HepG2 (cell line): ENCODE results near the gene DCLRE1C. TPM values are rescaled to one million over a fixed set of nuclear protein-coding genes. Genes with fewer than 3 reads are reported as not detected.

Experiments used
- BRD4 ChIP-seq: sonication (generic); formaldehyde crosslinking; IDR thresholded peaks from 2 replicates; pipeline ENCODE4 v1.4.0; 2020; ENCODE audit warnings: missing genetic modification reagents
- HDAC1 ChIP-seq: sonication (generic); formaldehyde crosslinking; IDR thresholded peaks from 2 replicates; pipeline ENCODE4 v1.5.1; 2020; ENCODE audit warnings: mild to moderate bottlenecking, missing genetic modification reagents
- IKZF4 ChIP-seq: sonication (generic); formaldehyde crosslinking; IDR thresholded peaks from 2 replicates; pipeline ENCODE4 v1.5.1; 2020; ENCODE audit warnings: borderline replicate concordance, mild to moderate bottlenecking, low read depth, missing genetic modification reagents; ENCODE audit errors: not compliant biosample characterization
- LCORL ChIP-seq, 2 experiments: fragments of 450-650 bp in 1 of 2; sonication (generic) in 1 of 2; formaldehyde crosslinking in 1 of 2; IDR thresholded peaks; 2 replicates each; pipeline versions ENCODE4 v1.5.0 to v1.6.1; 2017 to 2020; ENCODE audit warnings: antibody characterized with exemption in 1 of 2, missing genetic modification reagents in 1 of 2
- SP2 ChIP-seq: sonication (generic); formaldehyde crosslinking; IDR thresholded peaks from 2 replicates; pipeline ENCODE4 v1.5.1; 2020; ENCODE audit warnings: mild to moderate bottlenecking, missing genetic modification reagents
- ZNF12 ChIP-seq: sonication (generic); formaldehyde crosslinking; IDR thresholded peaks from 2 replicates; pipeline ENCODE4 v1.5.0; 2020; ENCODE audit warnings: missing genetic modification reagents
- ZNF230 ChIP-seq: sonication (generic); formaldehyde crosslinking; IDR thresholded peaks from 2 replicates; pipeline ENCODE4 v1.4.0; 2020; ENCODE audit warnings: mild to moderate bottlenecking, missing genetic modification reagents
- ZNF251 ChIP-seq: sonication (generic); formaldehyde crosslinking; IDR thresholded peaks from 2 replicates; pipeline ENCODE4 v1.9.0; 2021; ENCODE audit warnings: mild to moderate bottlenecking, missing genetic modification reagents
- ZNF350 ChIP-seq: sonication (generic); formaldehyde crosslinking; IDR thresholded peaks from 2 replicates; pipeline ENCODE4 v1.4.0; 2020; ENCODE audit warnings: mild to moderate bottlenecking, low read depth, missing genetic modification reagents, borderline replicate concordance
- ZNF354B ChIP-seq: sonication (generic); formaldehyde crosslinking; IDR thresholded peaks from 2 replicates; pipeline ENCODE4 v1.8.0; 2022; ENCODE audit warnings: mild to moderate bottlenecking, missing genetic modification reagents
- ZNF790 ChIP-seq: sonication (generic); formaldehyde crosslinking; IDR thresholded peaks from 2 replicates; pipeline ENCODE4 v1.8.0; 2022; ENCODE audit warnings: missing genetic modification reagents, mild to moderate bottlenecking, borderline replicate concordance
- ZNF883 ChIP-seq: sonication (generic); formaldehyde crosslinking; IDR thresholded peaks from 2 replicates; pipeline ENCODE4 v1.5.1; 2020; ENCODE audit warnings: mild to moderate bottlenecking, missing genetic modification reagents; ENCODE audit errors: not compliant biosample characterization
- polyA plus RNA-seq, 8 experiments: library from polyadenylated mRNA; depleted of rRNA in 3 of 8; stranded (reverse) in 7 of 8; unstranded in 1 of 8; fragments of >200 nt; fragmentation: Illumina TruSeq in 4 of 8; extraction: Trizol in 4 of 8; gene quantifications; 2 replicates each; pipeline versions ENCODE4 v1.2.1 to v1.2.3, GENCODE V29; 2011 to 2016; ENCODE audit warnings: low read depth in 4 of 8, missing spikeins in 1 of 8, mixed read lengths in 1 of 8; ENCODE audit not compliant: insufficient read depth in 1 of 8
- total RNA-seq, 5 experiments: library from RNA; depleted of rRNA; stranded (reverse); fragments of >200 nt; fragmentation: Illumina TruSeq; extraction: Trizol; gene quantifications; 2 replicates each; pipeline ENCODE4 v1.2.3, GENCODE V29; 2016; ENCODE audit warnings: low read depth in 1 of 5
- TF ChIP-seq, protein P1 (sequence below): sonication (generic); formaldehyde crosslinking; IDR thresholded peaks from 2 replicates; pipeline ENCODE4 v1.4.0; 2020; ENCODE audit warnings: missing genetic modification reagents
- TF ChIP-seq, protein P2 (sequence below), 2 experiments: fragments of 450-650 bp in 1 of 2; sonication (generic) in 1 of 2; formaldehyde crosslinking in 1 of 2; IDR thresholded peaks; 2 replicates each; pipeline versions ENCODE4 v1.6.1 to v1.8.0; 2016 to 2022; ENCODE audit warnings: antibody characterized with exemption in 1 of 2, mild to moderate bottlenecking in 1 of 2, missing genetic modification reagents in 1 of 2
- TF ChIP-seq, protein P3 (sequence below): sonication (generic); formaldehyde crosslinking; IDR thresholded peaks from 2 replicates; pipeline ENCODE4 v1.8.0; 2022; ENCODE audit warnings: mild to moderate bottlenecking, missing genetic modification reagents, moderate library complexity
- TF ChIP-seq, protein P4 (sequence below): sonication (generic); formaldehyde crosslinking; IDR thresholded peaks from 2 replicates; pipeline ENCODE4 v1.5.1; 2020; ENCODE audit warnings: mild to moderate bottlenecking, moderate library complexity, missing genetic modification reagents

DCLRE1C gene
- total and polyA plus RNA-seq, 2 of the 13 experiments (the other 11 are each of a cell fraction or from before 2014, with no cell fraction given), result 3.0 to 10.3 TPM

DNA sequence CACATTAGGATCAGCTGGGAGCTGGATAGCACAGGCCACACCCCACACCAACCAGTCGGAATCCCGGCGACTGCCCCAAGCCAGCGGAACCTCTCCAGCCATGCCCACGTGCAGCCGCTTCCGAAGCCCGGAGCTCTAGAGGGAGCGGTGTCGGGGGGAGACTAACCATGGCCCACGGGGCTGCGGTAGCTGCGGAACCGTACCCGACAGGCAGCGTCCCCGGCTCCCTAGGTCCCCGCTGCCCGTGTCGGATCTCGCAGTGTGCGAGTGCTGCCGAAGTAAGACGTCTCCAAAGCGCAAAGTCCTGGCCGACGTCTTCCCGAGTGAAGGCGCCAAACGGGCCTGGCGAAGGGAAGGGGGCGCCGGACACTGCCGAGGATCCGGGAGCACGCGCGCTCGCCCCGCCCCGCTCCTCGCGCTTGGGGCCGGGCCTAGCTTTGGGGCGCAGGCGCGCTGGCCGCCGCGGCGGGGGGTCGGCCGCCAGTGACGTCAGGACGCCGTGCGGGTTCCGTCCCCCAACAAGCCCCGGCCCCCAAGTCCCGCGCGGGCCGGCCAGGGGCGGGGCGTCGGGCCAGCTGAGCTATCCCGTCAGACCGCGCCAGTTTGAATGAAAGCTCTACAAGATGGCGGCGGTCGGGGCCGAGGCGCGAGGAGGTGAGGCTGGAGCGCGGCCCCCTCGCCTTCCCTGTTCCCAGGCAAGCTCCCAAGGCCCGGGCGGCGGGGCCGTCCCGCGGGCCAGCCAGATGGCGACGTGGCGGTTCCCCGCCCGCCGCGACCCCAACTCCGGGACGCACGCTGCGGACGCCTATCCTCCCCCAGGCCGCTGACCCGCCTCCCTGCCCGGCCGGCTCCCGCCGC is 75.4 kb downstream of the DCLRE1C start, which contains the start of gene SUV39H2 (continued):
- no peak for TF ChIP-seq ZNF354B (CRISPR knock-in tag)
- TF ChIP-seq, protein P1, sequence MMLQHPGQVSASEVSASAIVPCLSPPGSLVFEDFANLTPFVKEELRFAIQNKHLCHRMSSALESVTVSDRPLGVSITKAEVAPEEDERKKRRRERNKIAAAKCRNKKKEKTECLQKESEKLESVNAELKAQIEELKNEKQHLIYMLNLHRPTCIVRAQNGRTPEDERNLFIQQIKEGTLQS, result 0 out of 2 replicates have a peak, but pooled peaks have one; percentile 11
- TF ChIP-seq ZNF230, result peak; percentile 68
- TF ChIP-seq SP2, result peak; percentile 66
- no peak for TF ChIP-seq ZNF251
- TF ChIP-seq, protein P2, sequence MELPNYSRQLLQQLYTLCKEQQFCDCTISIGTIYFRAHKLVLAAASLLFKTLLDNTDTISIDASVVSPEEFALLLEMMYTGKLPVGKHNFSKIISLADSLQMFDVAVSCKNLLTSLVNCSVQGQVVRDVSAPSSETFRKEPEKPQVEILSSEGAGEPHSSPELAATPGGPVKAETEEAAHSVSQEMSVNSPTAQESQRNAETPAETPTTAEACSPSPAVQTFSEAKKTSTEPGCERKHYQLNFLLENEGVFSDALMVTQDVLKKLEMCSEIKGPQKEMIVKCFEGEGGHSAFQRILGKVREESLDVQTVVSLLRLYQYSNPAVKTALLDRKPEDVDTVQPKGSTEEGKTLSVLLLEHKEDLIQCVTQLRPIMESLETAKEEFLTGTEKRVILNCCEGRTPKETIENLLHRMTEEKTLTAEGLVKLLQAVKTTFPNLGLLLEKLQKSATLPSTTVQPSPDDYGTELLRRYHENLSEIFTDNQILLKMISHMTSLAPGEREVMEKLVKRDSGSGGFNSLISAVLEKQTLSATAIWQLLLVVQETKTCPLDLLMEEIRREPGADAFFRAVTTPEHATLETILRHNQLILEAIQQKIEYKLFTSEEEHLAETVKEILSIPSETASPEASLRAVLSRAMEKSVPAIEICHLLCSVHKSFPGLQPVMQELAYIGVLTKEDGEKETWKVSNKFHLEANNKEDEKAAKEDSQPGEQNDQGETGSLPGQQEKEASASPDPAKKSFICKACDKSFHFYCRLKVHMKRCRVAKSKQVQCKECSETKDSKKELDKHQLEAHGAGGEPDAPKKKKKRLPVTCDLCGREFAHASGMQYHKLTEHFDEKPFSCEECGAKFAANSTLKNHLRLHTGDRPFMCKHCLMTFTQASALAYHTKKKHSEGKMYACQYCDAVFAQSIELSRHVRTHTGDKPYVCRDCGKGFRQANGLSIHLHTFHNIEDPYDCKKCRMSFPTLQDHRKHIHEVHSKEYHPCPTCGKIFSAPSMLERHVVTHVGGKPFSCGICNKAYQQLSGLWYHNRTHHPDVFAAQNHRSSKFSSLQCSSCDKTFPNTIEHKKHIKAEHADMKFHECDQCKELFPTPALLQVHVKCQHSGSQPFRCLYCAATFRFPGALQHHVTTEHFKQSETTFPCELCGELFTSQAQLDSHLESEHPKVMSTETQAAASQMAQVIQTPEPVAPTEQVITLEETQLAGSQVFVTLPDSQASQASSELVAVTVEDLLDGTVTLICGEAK (IDR thresholded peaks at IDR 0.05), result no peak
- TF ChIP-seq, protein P2 (CRISPR knock-in tag; IDR thresholded peaks at IDR 0.05), result peak; percentile 42; the same call in 1 of the 2 replicates
- no peak; the same call in 1 of the 2 replicates for TF ChIP-seq ZNF350 (CRISPR knock-in tag)
- TF ChIP-seq LCORL (IDR thresholded peaks at IDR 0.05), result no peak
- TF ChIP-seq LCORL (CRISPR knock-in tag; IDR thresholded peaks at IDR 0.05), result peak; percentile 77; the same call in 1 of the 2 replicates
- TF ChIP-seq, protein P3, sequence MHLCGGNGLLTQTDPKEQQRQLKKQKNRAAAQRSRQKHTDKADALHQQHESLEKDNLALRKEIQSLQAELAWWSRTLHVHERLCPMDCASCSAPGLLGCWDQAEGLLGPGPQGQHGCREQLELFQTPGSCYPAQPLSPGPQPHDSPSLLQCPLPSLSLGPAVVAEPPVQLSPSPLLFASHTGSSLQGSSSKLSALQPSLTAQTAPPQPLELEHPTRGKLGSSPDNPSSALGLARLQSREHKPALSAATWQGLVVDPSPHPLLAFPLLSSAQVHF (CRISPR knock-in tag), result no peak
- TF ChIP-seq ZNF790 (CRISPR knock-in tag), result peak; percentile 33; the same call in 1 of the 2 replicates
- TF ChIP-seq ZNF883 (CRISPR knock-in tag), result peak; percentile 92
- TF ChIP-seq HDAC1 (CRISPR knock-in tag), result peak; percentile 77
- peak; percentile 83 for TF ChIP-seq IKZF4 (CRISPR knock-in tag)
- peak; percentile 26; the same call in 1 of the 2 replicates for TF ChIP-seq ZNF12
- TF ChIP-seq BRD4, result peak; percentile 86
- TF ChIP-seq, protein P4, sequence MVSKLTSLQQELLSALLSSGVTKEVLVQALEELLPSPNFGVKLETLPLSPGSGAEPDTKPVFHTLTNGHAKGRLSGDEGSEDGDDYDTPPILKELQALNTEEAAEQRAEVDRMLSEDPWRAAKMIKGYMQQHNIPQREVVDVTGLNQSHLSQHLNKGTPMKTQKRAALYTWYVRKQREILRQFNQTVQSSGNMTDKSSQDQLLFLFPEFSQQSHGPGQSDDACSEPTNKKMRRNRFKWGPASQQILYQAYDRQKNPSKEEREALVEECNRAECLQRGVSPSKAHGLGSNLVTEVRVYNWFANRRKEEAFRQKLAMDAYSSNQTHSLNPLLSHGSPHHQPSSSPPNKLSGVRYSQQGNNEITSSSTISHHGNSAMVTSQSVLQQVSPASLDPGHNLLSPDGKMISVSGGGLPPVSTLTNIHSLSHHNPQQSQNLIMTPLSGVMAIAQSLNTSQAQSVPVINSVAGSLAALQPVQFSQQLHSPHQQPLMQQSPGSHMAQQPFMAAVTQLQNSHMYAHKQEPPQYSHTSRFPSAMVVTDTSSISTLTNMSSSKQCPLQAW (CRISPR knock-in tag), result no peak
